Measurements from ENCODE around the gene SFXN3. TPM values are rescaled to one million over a fixed set of nuclear protein-coding genes. Genes with fewer than 3 reads are reported as not detected.
A peak's percentile ranks its signal among the peaks of the same experiment; 100 is the strongest.

The SFXN3 gene, protein sequence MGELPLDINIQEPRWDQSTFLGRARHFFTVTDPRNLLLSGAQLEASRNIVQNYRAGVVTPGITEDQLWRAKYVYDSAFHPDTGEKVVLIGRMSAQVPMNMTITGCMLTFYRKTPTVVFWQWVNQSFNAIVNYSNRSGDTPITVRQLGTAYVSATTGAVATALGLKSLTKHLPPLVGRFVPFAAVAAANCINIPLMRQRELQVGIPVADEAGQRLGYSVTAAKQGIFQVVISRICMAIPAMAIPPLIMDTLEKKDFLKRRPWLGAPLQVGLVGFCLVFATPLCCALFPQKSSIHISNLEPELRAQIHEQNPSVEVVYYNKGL
- 28.4 TPM for total RNA-seq

- Histone ChIP-seq H3K4me3 (ENCODE audit: low read length) (peak within 1 kb of the TSS; percentile 81), H3K4me1 (ENCODE audit: insufficient read depth, low read length) (peaks cover 34% of the 10 kb centered on the region)
Observed at GRCh38 chr10:101031128-101031795, at the start of gene SFXN3, which contains the start of gene PDZD7. SFXN3 (plus strand) TSS chr10:101031234; CDS start chr10:101034695, 3,461 bp downstream. PDZD7 (minus strand) TSS chr10:101031129; CDS start chr10:101030219, 910 bp downstream.

GRCh38 chr10:100982916-100983830 is 47.9 kb upstream of the SFXN3 start:
- H3K9me3 ChIP-seq (ENCODE audit: low read depth, low read length): no peaks in the 10 kb centered on the region
- H3K4me3 ChIP-seq (ENCODE audit: low read length): no peak overlapping the region
- H3K27me3 ChIP-seq (ENCODE audit: insufficient read depth, low read length): no peaks in the 10 kb centered on the region
- H3K4me1 ChIP-seq (ENCODE audit: insufficient read depth, low read length): peaks cover 15% of the 10 kb centered on the region

More at GRCh38 chr10:101031128-101031795, at the start of gene SFXN3, which contains the start of gene PDZD7:
- Histone ChIP-seq H3K27me3 (ENCODE audit: insufficient read depth, low read length) (no peaks in the 10 kb centered on the region), H3K9me3 (ENCODE audit: low read depth, low read length) (no peaks in the 10 kb centered on the region)

GRCh38 chr10:100983868-100984671 is 47.0 kb upstream of the SFXN3 start:
- Histone ChIP-seq H3K9me3 (ENCODE audit: low read depth, low read length) (no peaks in the 10 kb centered on the region), H3K4me1 (ENCODE audit: insufficient read depth, low read length) (peaks cover 22% of the 10 kb centered on the region), H3K4me3 (ENCODE audit: low read length) (no peak overlapping the region), H3K27me3 (ENCODE audit: insufficient read depth, low read length) (no peaks in the 10 kb centered on the region)

DNA sequence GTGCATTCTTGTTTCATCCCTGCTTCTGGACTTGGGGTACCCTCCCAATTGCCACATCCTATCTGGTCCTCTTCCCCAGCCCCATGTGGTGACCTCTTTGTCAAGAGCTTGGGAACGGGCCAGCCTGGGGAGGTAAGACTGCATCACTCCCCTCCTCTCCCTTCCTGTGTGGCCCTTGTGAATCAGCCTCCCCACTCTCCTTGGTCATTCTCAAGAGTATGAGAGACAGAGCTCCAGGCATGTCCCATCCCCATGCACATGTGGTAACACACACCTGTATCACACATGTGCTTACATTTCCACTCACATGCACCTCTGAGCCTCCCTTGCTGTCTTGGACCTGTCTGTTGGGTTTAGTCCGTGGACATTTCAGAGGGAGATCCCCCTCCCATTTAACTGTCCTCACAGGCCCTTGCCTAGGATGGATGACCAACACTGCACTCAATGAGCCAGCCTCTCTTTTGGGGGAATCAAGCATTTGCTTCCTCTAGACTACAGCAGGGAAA is 46.3 kb upstream of the SFXN3 start:
- no peak overlapping the region for H3K4me3 ChIP-seq (ENCODE audit: low read length)
- no peaks in the 10 kb centered on the region for H3K27me3 ChIP-seq (ENCODE audit: insufficient read depth, low read length)
- peaks cover 22% of the 10 kb centered on the region for H3K4me1 ChIP-seq (ENCODE audit: insufficient read depth, low read length)
- H3K9me3 ChIP-seq (ENCODE audit: low read depth, low read length): no peaks in the 10 kb centered on the region

- H3K27me3 ChIP-seq (ENCODE audit: insufficient read depth, low read length): no peaks in the 10 kb centered on the region
- no peaks in the 10 kb centered on the region for H3K9me3 ChIP-seq (ENCODE audit: low read depth, low read length)
- no peak overlapping the region for H3K4me3 ChIP-seq (ENCODE audit: low read length)
- H3K4me1 ChIP-seq (ENCODE audit: insufficient read depth, low read length): peaks cover 22% of the 10 kb centered on the region
Observed at GRCh38 chr10:100985336-100985735, 45.7 kb upstream of the SFXN3 start.

DNA sequence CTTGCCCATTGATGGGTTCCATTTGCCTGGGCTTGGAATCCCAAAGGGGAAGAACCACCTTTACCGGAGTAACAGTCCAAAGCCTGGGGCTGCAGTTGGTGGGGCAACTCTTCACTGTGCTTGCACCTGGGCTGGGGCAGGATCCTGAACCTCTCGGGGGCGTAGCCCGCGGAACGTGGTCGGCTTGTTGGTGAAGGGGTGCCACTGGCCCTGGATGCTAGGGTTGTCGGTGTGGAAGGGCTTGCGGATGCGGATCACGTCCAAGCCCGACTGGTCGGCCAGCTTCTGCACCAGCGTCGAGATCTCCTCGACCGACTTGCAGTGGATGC is 44.4 kb upstream of the SFXN3 start:
- no peaks in the 10 kb centered on the region for H3K27me3 ChIP-seq (ENCODE audit: insufficient read depth, low read length)
- peak overlapping the region; percentile 93 for H3K4me3 ChIP-seq (ENCODE audit: low read length)
- no peaks in the 10 kb centered on the region for H3K9me3 ChIP-seq (ENCODE audit: low read depth, low read length)
- peaks cover 22% of the 10 kb centered on the region for H3K4me1 ChIP-seq (ENCODE audit: insufficient read depth, low read length)

DNA sequence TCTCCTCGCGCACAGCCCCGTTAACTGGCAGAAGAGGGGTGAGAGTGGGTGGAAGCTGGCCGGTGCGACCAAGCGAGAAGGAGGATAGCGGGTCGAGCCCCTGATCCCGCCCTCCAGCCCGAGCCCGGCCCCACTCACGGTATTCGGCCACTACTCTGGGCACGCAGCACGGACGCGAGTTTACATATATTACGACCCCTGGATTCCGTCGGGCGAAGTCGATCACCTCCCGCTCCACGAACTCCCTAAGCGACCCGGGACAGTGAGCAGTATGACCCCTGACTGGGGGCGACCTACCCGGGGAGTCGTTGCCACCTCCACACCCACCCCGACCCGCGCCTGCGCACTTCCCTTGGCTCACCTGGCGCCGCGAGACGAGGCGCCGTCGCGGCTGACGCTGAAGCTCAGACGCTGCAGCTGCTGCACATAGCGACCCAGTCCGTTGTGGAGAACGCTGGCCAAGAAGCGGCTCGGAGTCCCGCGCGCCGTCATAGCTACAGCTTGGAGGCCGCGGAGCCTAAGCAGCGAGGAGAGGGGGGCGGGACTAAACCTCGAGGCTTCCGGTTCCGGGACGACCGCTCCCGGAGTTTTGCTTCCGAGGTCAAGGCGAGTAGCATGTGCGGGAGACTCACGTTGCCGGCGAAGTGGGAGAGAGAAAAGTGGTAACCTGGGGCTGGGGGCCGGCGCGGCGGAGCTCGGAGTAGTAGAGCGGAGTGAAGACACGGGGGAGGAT is 43.9 kb upstream of the SFXN3 start, which contains the start of the genes MRPL43 and TWNK:
Gene MRPL43 (minus strand): TSS at position 546 of the 733 bp plus-strand sequence. CDS start 54 bp downstream, at position 492.
Gene TWNK (plus strand): TSS at position 592 of the 733 bp plus-strand sequence. CDS start 668 bp downstream, outside the sequence.
- peaks cover 22% of the 10 kb centered on the region for H3K4me1 ChIP-seq (ENCODE audit: insufficient read depth, low read length)
- no peaks in the 10 kb centered on the region for H3K27me3 ChIP-seq (ENCODE audit: insufficient read depth, low read length)
- H3K4me3 ChIP-seq (ENCODE audit: low read length): peak within 1 kb of the TSS; percentile 93
- H3K9me3 ChIP-seq (ENCODE audit: low read depth, low read length): no peaks in the 10 kb centered on the region

DNA sequence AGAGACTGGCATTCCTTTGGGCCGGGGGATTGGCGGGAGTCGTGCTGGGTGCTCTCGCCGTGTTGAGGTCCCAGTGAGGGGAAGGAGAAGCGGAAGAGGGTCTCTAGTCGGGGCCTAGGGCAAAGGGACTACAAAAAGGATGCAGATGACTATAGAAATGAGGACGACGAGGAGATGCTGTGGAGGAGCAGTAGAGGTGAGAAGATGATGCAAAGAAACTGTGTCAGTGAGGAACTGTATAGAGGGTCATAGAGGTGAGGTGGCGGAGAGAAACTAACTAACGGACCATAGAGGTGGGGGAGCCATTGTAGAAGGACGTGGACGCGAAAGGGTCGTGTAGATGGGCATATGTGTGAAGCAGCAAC is 43.4 kb upstream of the SFXN3 start:
- H3K4me1 ChIP-seq (ENCODE audit: insufficient read depth, low read length): peaks cover 22% of the 10 kb centered on the region
- H3K4me3 ChIP-seq (ENCODE audit: low read length): peak overlapping the region; percentile 93
- H3K27me3 ChIP-seq (ENCODE audit: insufficient read depth, low read length): no peaks in the 10 kb centered on the region
- no peaks in the 10 kb centered on the region for H3K9me3 ChIP-seq (ENCODE audit: low read depth, low read length)

GRCh38 chr10:100988166-100988565 is 42.9 kb upstream of the SFXN3 start:
- H3K4me3 ChIP-seq (ENCODE audit: low read length): peak overlapping the region; percentile 93
- no peaks in the 10 kb centered on the region for H3K9me3 ChIP-seq (ENCODE audit: low read depth, low read length)

GRCh38 chr10:100989088-100989487 is 41.9 kb upstream of the SFXN3 start:
- no peaks in the 10 kb centered on the region for H3K27me3 ChIP-seq (ENCODE audit: insufficient read depth, low read length)
- H3K4me1 ChIP-seq (ENCODE audit: insufficient read depth, low read length): peaks cover 22% of the 10 kb centered on the region
- H3K4me3 ChIP-seq (ENCODE audit: low read length): no peak overlapping the region
- H3K9me3 ChIP-seq (ENCODE audit: low read depth, low read length): no peaks in the 10 kb centered on the region

More at GRCh38 chr10:100988166-100988565, 42.9 kb upstream of the SFXN3 start:
- Histone ChIP-seq H3K4me1 (ENCODE audit: insufficient read depth, low read length) (peaks cover 22% of the 10 kb centered on the region), H3K27me3 (ENCODE audit: insufficient read depth, low read length) (no peaks in the 10 kb centered on the region)

- H3K4me1 ChIP-seq (ENCODE audit: insufficient read depth, low read length): peaks cover 26% of the 10 kb centered on the region
- no peak overlapping the region for H3K4me3 ChIP-seq (ENCODE audit: low read length)
- H3K9me3 ChIP-seq (ENCODE audit: low read depth, low read length): no peaks in the 10 kb centered on the region
- H3K27me3 ChIP-seq (ENCODE audit: insufficient read depth, low read length): no peaks in the 10 kb centered on the region
Observed at GRCh38 chr10:100993986-100994708, 36.9 kb upstream of the SFXN3 start.

- no peaks in the 10 kb centered on the region for H3K9me3 ChIP-seq (ENCODE audit: low read depth, low read length)
- no peak overlapping the region for H3K4me3 ChIP-seq (ENCODE audit: low read length)
- peaks cover 31% of the 10 kb centered on the region for H3K4me1 ChIP-seq (ENCODE audit: insufficient read depth, low read length)
- no peaks in the 10 kb centered on the region for H3K27me3 ChIP-seq (ENCODE audit: insufficient read depth, low read length)
Observed at GRCh38 chr10:100995181-100995580, 35.9 kb upstream of the SFXN3 start.

Data from mononuclear cell (primary cell).